HG03159 (cell line): Measurements from ENCODE around the gene GOLGA8A.
"Not testable (repeated sequence)": the region's sequence is repeated elsewhere in the genome, so short reads cannot be mapped to it uniquely, and the experiment has no call there.

Experiments
- ATAC-seq: cut with Tn5 transposase; IDR thresholded peaks from one replicate; pipeline ENCODE4 v1.9.1; 2021; ENCODE audit warnings: mild to moderate bottlenecking, moderate library complexity; ENCODE audit not compliant: unreplicated experiment

GOLGA8A gene

GRCh38 chr15:34418435-34418834 is 19.2 kb downstream of the GOLGA8A start:
- not testable (repeated sequence) for ATAC-seq

DNA sequence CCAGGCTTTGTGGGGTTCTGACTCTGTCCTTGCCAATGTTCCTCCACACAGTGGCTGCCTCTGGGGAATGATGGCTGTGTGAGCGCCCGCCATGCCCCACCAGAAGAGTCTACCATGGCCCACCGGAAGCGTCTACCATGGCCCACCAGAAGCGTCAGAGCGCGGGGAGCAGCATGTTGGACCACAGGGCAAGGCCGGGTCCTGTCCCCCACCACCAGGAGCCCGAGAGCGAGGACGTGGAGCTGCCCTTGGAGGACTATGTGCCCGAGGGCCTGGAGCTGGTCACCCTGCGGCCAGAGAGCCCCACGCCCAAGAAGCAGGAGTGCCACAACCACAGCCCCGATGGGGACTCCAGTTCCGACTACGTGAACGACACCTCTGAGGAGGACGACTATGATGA is 28.1 kb downstream of the GOLGA8A start:
- not testable (repeated sequence) for ATAC-seq

GRCh38 chr15:34408973-34409372 is 28.6 kb downstream of the GOLGA8A start:
- ATAC-seq, result not testable (repeated sequence)

- ATAC-seq, result peak; percentile 45
Observed at GRCh38 chr15:34403899-34404298, 33.7 kb downstream of the GOLGA8A start.

GRCh38 chr15:34403160-34403598 is 34.4 kb downstream of the GOLGA8A start:
- peak; percentile 59 for ATAC-seq

DNA sequence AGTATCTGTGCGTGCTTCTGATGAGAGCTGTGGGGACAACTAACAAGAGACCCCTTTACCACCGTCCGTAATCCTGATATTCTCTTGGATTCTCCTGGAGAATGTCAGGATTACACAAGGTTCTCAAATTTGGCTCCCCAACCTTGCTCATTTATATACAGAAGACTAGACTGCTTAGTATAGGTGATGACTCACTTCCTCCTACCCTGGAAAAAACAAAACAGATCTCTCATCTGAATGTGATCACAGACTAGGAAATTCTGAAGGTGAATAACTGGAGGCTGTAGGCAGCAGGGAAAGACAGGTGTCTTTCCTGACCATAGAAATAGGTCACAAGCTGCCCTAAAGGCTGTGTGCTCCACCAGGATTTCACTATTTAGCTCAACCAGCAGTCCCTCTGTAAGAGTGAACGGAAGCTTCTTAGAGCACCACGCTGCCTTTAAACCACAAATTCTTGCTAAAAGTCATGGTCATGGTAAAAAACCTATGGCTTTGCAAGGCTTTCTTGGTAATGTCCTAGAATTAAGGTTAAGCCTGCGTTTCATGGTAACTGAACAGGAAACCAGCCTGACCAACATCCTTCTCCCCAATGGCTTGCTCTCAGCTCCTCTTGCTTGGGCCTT is 39.9 kb downstream of the GOLGA8A start:
- ATAC-seq, result not testable (repeated sequence)

DNA sequence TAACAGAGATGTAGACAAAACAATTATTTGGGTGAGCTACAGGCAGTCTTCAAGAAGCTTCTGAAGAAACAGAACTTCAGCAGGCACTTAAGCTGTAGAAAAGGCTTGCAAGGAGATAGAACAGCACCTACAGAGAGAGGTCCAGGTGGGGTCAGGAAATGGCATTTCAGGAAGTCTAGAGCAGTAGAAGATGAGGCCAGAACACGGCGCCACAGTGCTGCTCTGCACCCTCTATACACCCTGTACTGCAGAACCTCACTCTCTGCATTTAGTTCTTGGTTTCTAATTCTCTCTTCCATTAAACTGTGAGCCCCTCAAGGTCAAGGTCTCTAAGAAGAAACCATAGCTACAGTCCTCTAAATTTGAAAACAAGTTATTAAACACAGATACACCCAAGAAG is 44.6 kb downstream of the GOLGA8A start:
- ATAC-seq, result not testable (repeated sequence)

DNA sequence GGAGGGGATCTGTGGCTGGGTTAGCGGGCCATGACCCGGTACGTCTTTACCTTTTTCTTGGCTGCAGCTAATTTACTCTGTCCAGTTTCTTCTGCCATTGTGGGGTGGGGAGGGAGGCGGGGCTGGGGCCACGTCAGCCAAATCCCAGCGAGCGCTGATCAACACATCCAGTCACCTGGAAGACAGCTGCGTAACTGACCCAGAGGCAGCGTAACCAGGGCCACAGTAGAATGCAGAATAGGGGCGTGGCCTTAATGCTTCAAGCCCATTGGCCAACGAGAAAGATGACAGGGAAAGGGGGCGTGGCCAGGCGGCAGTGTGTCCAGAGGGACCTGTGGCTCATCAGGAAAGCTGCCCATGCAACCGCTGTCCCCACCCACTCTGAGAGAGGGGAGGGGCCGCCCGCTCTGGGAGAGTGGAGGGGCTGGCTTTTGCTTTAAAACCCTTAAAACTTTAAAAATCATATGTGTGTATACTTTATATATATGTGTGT is 48.0 kb downstream of the GOLGA8A start:
- ATAC-seq, result not testable (repeated sequence)
